Caki2 (cell line): ENCODE data around the gene RNF111. TPM values are rescaled to one million over a fixed set of nuclear protein-coding genes. Genes with fewer than 3 reads are reported as not detected.
A peak's percentile ranks its signal among the peaks of the same experiment; 100 is the strongest.

Experiments
- DNase-seq: peaks from one replicate; pipeline ENCODE4 v3.0.0-alpha.2; 2015; ENCODE audit warnings: low read depth
- in situ Hi-C: cut with HindIII; loops from 2 replicates; pipeline ENCODE4 v1.10.0; 2016; ENCODE audit warnings: low sequenced_read_pairs, low pct_unique_long_range_greater_than_20kb, mixed read lengths
- total RNA-seq: library from RNA; depleted of rRNA; stranded (reverse); fragments of >200 nt; shearing (Covaris generic); gene quantifications from 2 replicates; pipeline ENCODE4 v1.2.3, GENCODE V29; 2014; ENCODE audit warnings: low replicate concordance; rRNA removed

Gene RNF111
- 13.7 and 14.0 TPM in 2 replicates for total RNA-seq

DNA sequence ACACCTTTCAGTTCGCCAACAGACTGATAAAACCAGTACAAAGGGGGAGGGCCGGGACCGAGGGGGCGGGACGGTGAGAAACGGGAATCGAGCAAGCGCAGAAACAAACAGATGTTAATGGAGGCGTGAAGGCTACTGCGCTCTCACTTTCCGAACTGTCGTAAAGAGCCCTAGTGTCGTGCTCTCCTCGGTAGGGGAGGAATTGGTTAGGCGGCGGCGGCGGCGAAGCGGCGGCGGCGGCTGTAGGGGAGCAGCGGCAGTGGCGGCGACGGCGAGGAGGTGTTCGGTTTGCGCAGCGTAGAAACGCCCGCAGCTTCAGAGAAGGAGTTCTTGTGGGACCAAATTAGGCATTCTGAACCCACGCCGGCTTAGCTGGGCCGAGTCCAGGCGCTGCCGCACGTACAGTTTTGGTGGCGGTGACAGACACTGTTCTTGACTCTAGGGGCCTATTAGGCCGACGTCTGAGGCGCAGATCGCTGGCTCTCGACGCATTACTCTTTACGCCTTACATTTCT lies at the start of gene RNF111:
RNF111 (plus strand) TSS at position 173 of the 515 bp plus-strand sequence. CDS start 43,160 bp downstream, outside the sequence.
- in situ Hi-C loops: no loop called here
- DNase-seq: peak; percentile 91

GRCh38 chr15:58947179-58947578 lies 40.3 kb upstream of the RNF111 start:
- in situ Hi-C loops: no loop called here
- DNase-seq: no peak

- DNase-seq: no peak
- in situ Hi-C loops: no loop called here
Measured at GRCh38 chr15:58951388-58952007, 36.0 kb upstream of the RNF111 start.

DNA sequence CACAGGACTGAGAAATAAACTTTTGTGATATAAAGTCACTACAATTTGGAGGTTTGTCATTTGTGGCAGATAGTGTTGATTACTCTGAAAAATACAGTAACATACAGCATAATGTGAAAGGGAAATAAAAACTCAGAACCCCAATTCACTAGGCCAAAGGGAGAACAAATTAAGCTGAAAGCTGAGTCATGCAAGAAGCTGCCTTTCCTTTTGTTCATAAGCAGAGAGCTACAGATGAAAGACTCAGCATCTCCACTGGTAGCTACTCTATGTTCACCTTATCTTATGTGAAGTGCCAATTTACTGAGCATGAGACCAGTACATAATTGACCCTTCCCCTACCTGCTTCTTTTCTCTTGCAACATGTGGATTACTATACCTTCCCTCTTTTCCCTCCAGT lies 34.7 kb upstream of the RNF111 start:
- in situ Hi-C loops: no loop called here
- DNase-seq: peak; percentile 18

GRCh38 chr15:58957101-58957973 lies 30.1 kb upstream of the RNF111 start:
- in situ Hi-C loops: no loop called here
- DNase-seq: peak; percentile 38

DNA sequence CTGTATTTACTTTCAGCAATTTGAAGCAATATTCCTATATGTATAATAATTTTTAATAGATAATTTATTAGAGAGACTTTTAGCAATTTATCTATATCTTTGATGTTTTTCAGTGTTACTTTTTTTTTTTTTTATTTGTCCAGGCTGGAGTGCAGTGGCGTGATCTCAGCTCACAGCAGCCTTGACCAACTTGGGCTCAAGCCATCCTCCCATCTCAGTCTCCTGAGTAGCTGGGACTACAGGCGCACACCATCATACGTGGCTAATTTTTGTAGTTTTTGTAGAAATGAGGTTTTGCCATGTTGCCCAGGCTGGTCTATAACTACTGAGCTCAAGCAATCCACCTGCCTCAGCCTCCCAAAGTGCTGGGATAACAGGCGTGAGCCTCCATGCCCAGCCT lies 28.7 kb upstream of the RNF111 start:
- DNase-seq: no peak
- in situ Hi-C loops: no loop called here

DNA sequence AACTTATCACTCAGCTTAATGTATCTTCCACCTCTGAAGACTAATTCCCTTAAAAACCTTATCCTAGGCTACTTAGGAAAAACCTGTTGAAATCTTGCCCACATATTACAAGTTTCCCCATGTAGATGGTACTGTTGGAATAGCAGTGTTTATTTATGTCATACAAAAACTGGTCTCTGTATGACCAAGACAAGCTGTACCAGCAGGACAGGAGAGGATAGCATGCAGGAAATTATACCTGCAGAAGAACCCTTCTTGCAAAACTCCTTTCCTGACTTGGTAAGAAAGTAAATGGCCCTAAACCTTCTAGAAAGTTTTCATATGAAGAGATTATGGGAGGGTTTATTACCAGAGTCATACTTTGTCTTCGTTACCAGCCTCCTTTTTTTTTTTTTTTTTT lies 25.3 kb upstream of the RNF111 start:
- no peak for DNase-seq
- in situ Hi-C loops: no loop called here

DNA sequence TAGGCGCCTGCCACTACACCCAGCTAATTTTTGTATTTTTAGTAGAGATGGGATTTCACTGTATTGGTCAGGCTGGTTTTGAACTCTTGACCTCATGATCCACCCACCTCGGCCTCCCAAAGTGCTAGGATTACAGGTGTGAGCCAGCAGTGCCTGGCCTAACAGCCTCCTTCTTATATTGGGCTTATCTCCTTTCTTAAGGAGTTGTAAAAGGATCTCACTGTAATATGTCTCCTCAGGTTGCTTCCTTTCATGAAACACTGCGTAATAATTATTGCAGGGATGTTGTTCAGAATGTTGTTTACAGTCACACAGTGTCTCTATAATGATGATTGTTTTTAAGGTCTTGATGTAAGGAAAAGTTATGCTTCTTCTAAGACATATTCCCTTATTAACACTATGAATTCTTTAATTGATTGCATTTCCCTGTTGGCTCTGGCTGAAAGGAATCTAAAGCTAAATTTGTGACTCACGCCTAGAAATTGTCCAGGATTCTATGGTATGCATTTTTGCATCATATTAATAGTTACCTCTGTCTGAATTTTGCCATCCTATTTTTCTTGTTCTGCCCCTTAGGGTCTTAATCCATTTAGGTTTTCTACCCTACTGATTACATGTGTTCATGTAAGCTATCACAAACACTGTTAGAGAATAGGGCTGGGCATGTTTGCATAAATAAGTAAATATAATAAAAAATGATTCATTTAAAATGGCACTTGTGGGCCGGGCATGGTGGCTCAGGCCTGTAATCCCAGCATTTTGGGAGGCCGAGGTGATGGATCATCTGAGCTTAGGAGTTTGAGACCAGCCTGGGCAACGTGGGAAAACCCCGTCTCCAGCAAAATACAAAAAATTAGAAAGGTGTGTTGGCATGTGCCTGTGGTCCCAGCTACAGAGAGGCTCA lies 24.5 kb upstream of the RNF111 start:
- no peak for DNase-seq
- in situ Hi-C loops: no loop called here

- no peak for DNase-seq
- in situ Hi-C loops: no loop called here
Measured at GRCh38 chr15:58966698-58967097, 20.8 kb upstream of the RNF111 start.

GRCh38 chr15:58967479-58967878 lies 20.0 kb upstream of the RNF111 start:
- no peak for DNase-seq
- in situ Hi-C loops: no loop called here

DNA sequence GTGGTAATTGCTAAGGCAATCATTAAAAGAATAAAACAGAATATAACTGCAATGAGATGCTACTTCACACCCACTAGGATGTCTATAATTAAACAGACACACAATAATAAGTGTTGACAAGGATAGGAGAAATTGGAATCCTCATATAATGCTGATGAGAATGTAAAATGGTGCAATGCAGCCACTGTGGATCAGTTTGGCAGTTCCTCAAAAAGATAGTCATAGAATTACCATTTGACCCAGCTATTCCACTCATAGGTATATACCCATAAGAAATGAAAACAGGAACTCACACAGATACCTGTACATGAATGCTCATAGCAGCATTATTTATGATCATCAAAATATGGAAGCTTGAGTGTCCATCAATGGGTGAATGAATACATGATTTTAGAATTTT lies 9.6 kb upstream of the RNF111 start:
- in situ Hi-C loops: no loop called here
- no peak for DNase-seq

DNA sequence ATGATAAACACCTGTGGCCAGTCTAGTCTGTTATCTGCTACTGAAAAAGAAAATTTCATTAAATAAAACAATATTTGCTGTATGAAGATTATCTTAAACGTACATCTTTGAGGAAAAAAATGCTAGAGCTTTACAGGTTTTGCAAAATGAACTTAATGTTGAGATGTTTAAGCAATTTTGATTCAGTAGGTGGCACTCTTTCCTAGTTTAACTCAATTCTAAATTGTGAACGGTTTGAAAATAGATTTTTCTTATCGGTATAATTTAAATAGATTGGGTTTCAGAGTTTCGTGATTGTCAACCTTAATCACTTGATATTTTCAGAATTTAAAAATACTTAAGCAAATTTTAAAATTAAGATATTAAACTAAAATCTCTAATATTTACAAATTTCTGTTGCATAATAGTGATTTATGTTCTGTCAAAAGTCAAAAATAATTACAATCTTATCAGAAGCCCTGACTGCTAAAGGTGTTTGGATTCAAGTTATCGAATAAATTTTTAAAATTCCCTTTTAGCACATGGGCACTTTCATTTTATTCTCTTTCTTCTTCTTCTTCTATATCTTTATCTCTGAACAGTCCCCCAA lies 7.0 kb upstream of the RNF111 start:
- no peak for DNase-seq
- in situ Hi-C loops: no loop called here

DNA sequence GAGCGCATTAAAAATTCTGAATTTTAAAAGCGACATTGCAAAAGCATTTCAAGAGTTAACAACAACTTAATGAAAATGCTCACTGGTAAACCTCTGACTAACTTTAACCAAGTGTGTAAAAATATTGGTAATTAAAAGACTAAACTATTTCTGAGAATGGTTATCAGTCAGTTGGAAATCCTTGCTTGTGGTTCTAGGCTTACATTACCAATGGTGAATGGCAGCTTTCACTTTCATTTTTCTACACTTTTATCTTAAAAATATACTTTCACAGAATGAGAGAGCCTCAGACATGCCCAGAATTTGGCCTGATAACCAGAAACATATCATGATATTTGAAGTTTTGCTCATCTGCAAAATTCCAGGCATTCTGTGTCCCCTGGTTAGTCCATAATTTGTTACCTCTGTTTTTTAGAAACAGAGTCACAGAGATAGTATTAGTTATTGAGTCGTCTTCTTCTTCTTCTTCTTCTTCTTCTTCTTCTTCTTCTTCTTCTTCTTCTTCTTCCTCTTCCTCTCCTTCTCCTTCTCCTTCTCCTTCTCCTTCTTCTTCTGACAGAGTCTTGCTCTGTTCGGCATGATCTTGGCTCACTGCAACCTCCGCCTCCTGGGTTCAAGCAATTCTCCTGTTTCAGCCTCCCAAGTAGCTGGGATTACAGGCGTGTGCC lies 5.5 kb upstream of the RNF111 start:
- no peak for DNase-seq
- in situ Hi-C loops: no loop called here

DNA sequence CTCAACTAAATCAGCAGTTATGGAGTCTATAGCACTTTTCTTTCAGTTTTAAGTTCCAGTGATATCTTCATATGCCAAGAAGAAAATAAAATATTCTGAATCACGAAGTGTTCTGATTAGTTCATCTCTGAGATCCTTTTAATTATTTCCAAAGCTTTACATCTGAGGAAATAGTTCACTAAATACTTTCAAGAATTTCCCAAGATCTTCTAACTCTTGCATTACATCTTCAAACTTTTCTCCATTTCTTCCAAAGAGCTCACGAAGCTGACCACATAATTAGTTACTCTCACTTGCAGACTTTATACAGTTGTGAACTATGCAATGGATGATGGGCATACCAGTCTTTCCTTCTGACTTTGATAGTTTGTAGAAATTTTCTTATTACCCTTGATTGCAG lies 4.2 kb upstream of the RNF111 start:
- in situ Hi-C loops: no loop called here
- no peak for DNase-seq

GRCh38 chr15:58985443-58985842 lies 2.0 kb upstream of the RNF111 start:
- DNase-seq: no peak
- in situ Hi-C loops: no loop called here

DNA sequence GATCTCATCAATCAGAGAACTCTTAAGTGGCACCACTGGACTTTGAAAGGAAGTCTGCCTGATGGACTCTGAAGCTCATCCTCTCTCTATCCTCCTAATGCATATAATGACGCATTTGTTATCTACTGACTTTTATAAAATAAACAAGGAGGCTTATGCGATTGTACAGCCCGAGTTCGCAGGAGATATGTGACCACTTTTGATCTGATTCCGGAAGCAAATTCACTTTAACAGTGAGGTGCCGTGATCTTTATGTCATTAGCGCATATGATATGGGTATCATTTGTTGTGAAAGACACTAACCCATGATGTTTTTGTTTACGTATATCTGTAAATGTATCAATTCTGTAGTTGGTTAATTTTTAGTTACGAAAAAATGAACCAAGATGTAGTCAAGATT lies 427 bp upstream of the RNF111 start:
- no peak for DNase-seq
- in situ Hi-C loops: no loop called here

- no peak for DNase-seq
- in situ Hi-C loops: no loop called here
Measured at GRCh38 chr15:58988006-58988785, 733 bp downstream of the RNF111 start.
